NCI-H526 (cell line): Measurements from ENCODE around the gene EMILIN2.

Experiments
- DNase-seq, 2 experiments: peaks; one replicate each; lab custom pipeline; 2025; lab: John Stamatoyannopoulos, UW

EMILIN2 gene

GRCh38 chr18:2878656-2879330, 32.0 kb downstream of the EMILIN2 start:
- DNase-seq, result no peak

GRCh38 chr18:2879889-2880288, 33.1 kb downstream of the EMILIN2 start:
- DNase-seq, result no peak

- no peak for DNase-seq
Observed at GRCh38 chr18:2880473-2880872, 33.7 kb downstream of the EMILIN2 start.

GRCh38 chr18:2881088-2881839, 34.5 kb downstream of the EMILIN2 start:
- DNase-seq, result no peak

GRCh38 chr18:2881840-2882195, 35.0 kb downstream of the EMILIN2 start:
- no peak for DNase-seq

GRCh38 chr18:2882201-2882600, 35.4 kb downstream of the EMILIN2 start:
- DNase-seq, result no peak

- DNase-seq, result no peak
Observed at GRCh38 chr18:2883076-2883735, 36.4 kb downstream of the EMILIN2 start.

GRCh38 chr18:2884706-2885285, 38.0 kb downstream of the EMILIN2 start:
- DNase-seq, result no peak

- DNase-seq, result no peak
Observed at GRCh38 chr18:2887470-2887869, 40.7 kb downstream of the EMILIN2 start.

- peak in 1 of 2 experiments; percentile 28 for DNase-seq
Observed at GRCh38 chr18:2889761-2890192, 43.0 kb downstream of the EMILIN2 start.

GRCh38 chr18:2890606-2891005, 43.8 kb downstream of the EMILIN2 start:
- no peak for DNase-seq

- DNase-seq, result no peak
Observed at GRCh38 chr18:2891526-2892431, 45.0 kb downstream of the EMILIN2 start.

- no peak for DNase-seq
Observed at GRCh38 chr18:2893056-2893455, 46.2 kb downstream of the EMILIN2 start.

GRCh38 chr18:2893676-2894075, 46.9 kb downstream of the EMILIN2 start:
- no peak for DNase-seq

- no peak for DNase-seq
Observed at GRCh38 chr18:2894131-2894840, 47.5 kb downstream of the EMILIN2 start.

GRCh38 chr18:2894841-2895370, 48.1 kb downstream of the EMILIN2 start:
- no peak for DNase-seq

GRCh38 chr18:2895391-2895790, 48.6 kb downstream of the EMILIN2 start:
- no peak for DNase-seq

- no peak for DNase-seq
Observed at GRCh38 chr18:2896990-2897389, 50.2 kb downstream of the EMILIN2 start.

- DNase-seq, result no peak
Observed at GRCh38 chr18:2897448-2898185, 50.8 kb downstream of the EMILIN2 start.

- no peak for DNase-seq
Observed at GRCh38 chr18:2898186-2898640, 51.4 kb downstream of the EMILIN2 start.
